Gastroesophageal sphincter (tissue), 4 donors: ENCODE data around the gene PDZD4. TPM values are rescaled to one million over a fixed set of nuclear protein-coding genes. Genes with fewer than 3 reads are reported as not detected.
"Not testable (repeated sequence)": the region's sequence is repeated elsewhere in the genome, so short reads cannot be mapped to it uniquely, and the experiment has no call there.

ENCODE experiments used
- ATAC-seq: fragments of 150-250 bp; one replicate; pipeline ENCODE4 v1.9.1; 2016; ENCODE audit warnings: mild to moderate bottlenecking, moderate library complexity
- H3K27ac ChIP-seq, 4 donors: fragments of 200-600 bp; sonication (generic) in 3 of 4; 1 replicate in 3 of 4; 2 replicates in 1 of 4; pipeline ENCODE4 v1.5.1; 2016 to 2019
- H3K27me3 ChIP-seq: fragments of 200-600 bp; sonication (generic); one replicate; pipeline ENCODE4 v1.5.1; 2019
- H3K36me3 ChIP-seq, 2 donors: fragments of 200-600 bp; sonication (generic); one replicate each; pipeline ENCODE4 v1.5.1; 2019; ENCODE audit warnings: control low read depth in 1 of 2
- H3K4me1 ChIP-seq, 3 donors: fragments of 200-600 bp; sonication (generic); 1 replicate in 2 of 3; 2 replicates in 1 of 3; pipeline ENCODE4 v1.5.1; 2016 to 2019; ENCODE audit warnings: control low read depth in 2 of 3
- H3K4me3 ChIP-seq, 2 donors: fragments of 200-600 bp; sonication (generic); one replicate each; pipeline ENCODE4 v1.5.1; 2019; ENCODE audit warnings: mild to moderate bottlenecking in 1 of 2, moderate library complexity in 1 of 2
- H3K9me3 ChIP-seq, 3 donors: fragments of 200-600 bp; sonication (generic); one replicate each; pipeline ENCODE4 v1.5.1; 2017 to 2019; ENCODE audit warnings: control low read depth in 2 of 3
- CTCF ChIP-seq, 4 experiments: fragments of 200-600 bp in 2 of 4; fragments of 450-650 bp in 2 of 4; sonication (generic) in 1 of 4; IDR thresholded peaks; one replicate each; pipeline ENCODE4 v1.5.1; 2017 to 2019; ENCODE audit warnings: antibody characterized with exemption in 4 of 4, mild to moderate bottlenecking in 2 of 4, moderate library complexity in 2 of 4
- EP300 ChIP-seq: sonication (generic); formaldehyde crosslinking; IDR thresholded peaks from one replicate; pipeline ENCODE4 v1.6.1; 2017; ENCODE audit warnings: antibody characterized with exemption, mild to moderate bottlenecking
- POLR2A ChIP-seq, 2 donors: fragments of 450-650 bp; IDR thresholded peaks; one replicate each; pipeline ENCODE4 v1.6.1; 2017; ENCODE audit warnings: antibody characterized with exemption in 2 of 2, mild to moderate bottlenecking in 2 of 2, moderate library complexity in 1 of 2
- POLR2AphosphoS5 ChIP-seq: sonication (generic); formaldehyde crosslinking; IDR thresholded peaks from one replicate; pipeline ENCODE4 v1.6.1; 2017; ENCODE audit warnings: antibody characterized with exemption
- WGBS, 2 donors: methylation state at CpG; one replicate each; pipeline ENCODE4 v1.1.5; 2018; ENCODE audit warnings: low coverage in 1 of 2; 5-methylcytosine and 5-hydroxymethylcytosine counted together
- total RNA-seq, 4 donors: library from RNA; depleted of rRNA; stranded (reverse); fragments of >200 nt; gene quantifications; one replicate each; pipeline ENCODE4 v1.1.0, GENCODE V29; 2016

Gene PDZD4
- total RNA-seq, 4 donors from 2014 or later: 10.6 to 48.5 (median 26.4) TPM

- TF ChIP-seq POLR2AphosphoS5 (no peak), CTCF (IDR thresholded peaks at IDR 0.05) (peak in 1 of 4 experiments; percentile 27)
- Histone ChIP-seq H3K9me3 (no peaks in the 10 kb centered on the region), H3K27ac (peak overlapping the region in 2 of 4 donors; percentile 11 to 63), H3K36me3 (no peaks in the 10 kb centered on the region), H3K4me3 (peak overlapping the region; percentile 40 to 53), H3K4me1 (peaks cover 0 to 16% (median 4%) of the 10 kb centered on the region in 3 donors), H3K27me3 (no peaks in the 10 kb centered on the region)
- peak; percentile 71 for ATAC-seq
- 29 to 40% methylated on average over 1 to 5 of the region's 67 CpGs for WGBS, 2 donors
Measured at GRCh38 chrX:153818571-153819383, 11.6 kb downstream of the PDZD4 start.

GRCh38 chrX:153818064-153818463 lies 12.3 kb downstream of the PDZD4 start:
- H3K4me3 ChIP-seq, H3K9me3 ChIP-seq, H3K27me3 ChIP-seq, H3K27ac ChIP-seq, H3K36me3 ChIP-seq, ATAC-seq: not testable (repeated sequence)
- peaks cover 0 to 16% (median 4%) of the 10 kb centered on the region in 3 donors for H3K4me1 ChIP-seq
- 93 to 100% methylated on average over 1 to 5 of the region's 9 CpGs for WGBS, 2 donors

GRCh38 chrX:153816831-153817690 lies 13.3 kb downstream of the PDZD4 start:
- Histone ChIP-seq H3K9me3 (no peaks in the 10 kb centered on the region), H3K27ac (no peak overlapping the region), H3K4me3 (no peak overlapping the region), H3K36me3 (no peaks in the 10 kb centered on the region), H3K4me1 (peaks cover 0 to 16% (median 4%) of the 10 kb centered on the region in 3 donors), H3K27me3 (no peaks in the 10 kb centered on the region)
- no peak for ATAC-seq
- no peak for TF ChIP-seq EP300
- 73% methylated on average over 3 to 9 of the region's 25 CpGs for WGBS, 2 donors

- WGBS, 2 donors: 70 to 93% methylated on average over 4 to 6 of the region's 19 CpGs
- no peak for ATAC-seq
- TF ChIP-seq POLR2A (IDR thresholded peaks at IDR 0.05): no peak
- no peak for TF ChIP-seq POLR2AphosphoS5
- TF ChIP-seq CTCF (IDR thresholded peaks at IDR 0.05): no peak
- TF ChIP-seq EP300: no peak
Measured at GRCh38 chrX:153814591-153815315, 15.6 kb downstream of the PDZD4 start.

GRCh38 chrX:153813161-153813560 lies 17.2 kb downstream of the PDZD4 start:
- 79 to 82% methylated on average over 2 of the region's 5 CpGs for WGBS, 2 donors
- ATAC-seq: no peak
- H3K27ac ChIP-seq: no peak overlapping the region
- H3K4me3 ChIP-seq: no peak overlapping the region
- no peaks in the 10 kb centered on the region for H3K9me3 ChIP-seq
- TF ChIP-seq POLR2AphosphoS5 (no peak), CTCF (IDR thresholded peaks at IDR 0.05) (no peak), POLR2A (IDR thresholded peaks at IDR 0.05) (no peak), EP300 (no peak)
- no peaks in the 10 kb centered on the region for H3K27me3 ChIP-seq
- no peaks in the 10 kb centered on the region for H3K36me3 ChIP-seq
- no peaks in the 10 kb centered on the region for H3K4me1 ChIP-seq

More at GRCh38 chrX:153814591-153815315, 15.6 kb downstream of the PDZD4 start:
- no peak overlapping the region for H3K4me3 ChIP-seq
- no peaks in the 10 kb centered on the region for H3K27me3 ChIP-seq
- no peaks in the 10 kb centered on the region for H3K36me3 ChIP-seq
- H3K4me1 ChIP-seq: peaks cover 0 to 14% (median 4%) of the 10 kb centered on the region in 3 donors
- no peaks in the 10 kb centered on the region for H3K9me3 ChIP-seq
- H3K27ac ChIP-seq: no peak overlapping the region
